ENCODE measurements around the gene CLDN6.
A peak's percentile ranks its signal among the peaks of the same experiment; 100 is the strongest.

The CLDN6 gene

GRCh38 chr16:3003582-3004270 lies 14.3 kb downstream of the CLDN6 start:
- H3K27ac Mint-ChIP-seq: no peak overlapping the region
- no peaks in the 10 kb centered on the region for H3K36me3 Mint-ChIP-seq (ENCODE audit: low read depth)
- H3K9me3 Mint-ChIP-seq: no peaks in the 10 kb centered on the region
- H3K4me1 Mint-ChIP-seq (ENCODE audit: low read depth): peaks cover 25% of the 10 kb centered on the region
- H3K4me3 Mint-ChIP-seq: peak overlapping the region; percentile 55
- H3K27me3 Mint-ChIP-seq: peaks cover 11% of the 10 kb centered on the region

GRCh38 chr16:3001316-3001715 lies 16.7 kb downstream of the CLDN6 start:
- Mint-ChIP-seq H3K4me3 (no peak overlapping the region), H3K36me3 (ENCODE audit: low read depth) (no peaks in the 10 kb centered on the region)

GRCh38 chr16:3000540-3000939 lies 17.4 kb downstream of the CLDN6 start:
- H3K9me3 Mint-ChIP-seq: no peaks in the 10 kb centered on the region
- no peak overlapping the region for H3K4me3 Mint-ChIP-seq
- H3K27ac Mint-ChIP-seq: no peak overlapping the region
- peaks cover 7% of the 10 kb centered on the region for H3K27me3 Mint-ChIP-seq
- H3K36me3 Mint-ChIP-seq (ENCODE audit: low read depth): no peaks in the 10 kb centered on the region
- H3K4me1 Mint-ChIP-seq (ENCODE audit: low read depth): peaks cover 4% of the 10 kb centered on the region

More at GRCh38 chr16:3001316-3001715, 16.7 kb downstream of the CLDN6 start:
- Mint-ChIP-seq H3K27ac (no peak overlapping the region), H3K27me3 (peaks cover 7% of the 10 kb centered on the region), H3K9me3 (no peaks in the 10 kb centered on the region), H3K4me1 (ENCODE audit: low read depth) (peaks cover 4% of the 10 kb centered on the region)

- Mint-ChIP-seq H3K36me3 (ENCODE audit: low read depth) (no peaks in the 10 kb centered on the region), H3K27me3 (peaks cover 5% of the 10 kb centered on the region), H3K27ac (no peak overlapping the region), H3K4me1 (ENCODE audit: low read depth) (peaks cover 3% of the 10 kb centered on the region), H3K4me3 (no peak overlapping the region), H3K9me3 (no peaks in the 10 kb centered on the region)
These were observed 18.1 kb downstream of the CLDN6 start for GRCh38 chr16:2999929-3000328.

- no peak overlapping the region for H3K4me3 Mint-ChIP-seq
- no peaks in the 10 kb centered on the region for H3K9me3 Mint-ChIP-seq
- no peak overlapping the region for H3K27ac Mint-ChIP-seq
- no peaks in the 10 kb centered on the region for H3K4me1 Mint-ChIP-seq (ENCODE audit: low read depth)
- H3K36me3 Mint-ChIP-seq (ENCODE audit: low read depth): no peaks in the 10 kb centered on the region
- H3K27me3 Mint-ChIP-seq: peaks cover 3% of the 10 kb centered on the region
These were observed 21.7 kb downstream of the CLDN6 start for GRCh38 chr16:2996298-2996697.

- Mint-ChIP-seq H3K4me1 (ENCODE audit: low read depth) (no peaks in the 10 kb centered on the region), H3K27ac (no peak overlapping the region), H3K36me3 (ENCODE audit: low read depth) (no peaks in the 10 kb centered on the region), H3K27me3 (no peaks in the 10 kb centered on the region), H3K9me3 (no peaks in the 10 kb centered on the region), H3K4me3 (no peak overlapping the region)
These were observed 25.5 kb downstream of the CLDN6 start for GRCh38 chr16:2992383-2993081.

GRCh38 chr16:2991566-2992261 lies 26.3 kb downstream of the CLDN6 start:
- Mint-ChIP-seq H3K27me3 (no peaks in the 10 kb centered on the region), H3K36me3 (ENCODE audit: low read depth) (no peaks in the 10 kb centered on the region), H3K4me3 (no peak overlapping the region), H3K9me3 (no peaks in the 10 kb centered on the region), H3K4me1 (ENCODE audit: low read depth) (no peaks in the 10 kb centered on the region), H3K27ac (no peak overlapping the region)

- H3K36me3 Mint-ChIP-seq (ENCODE audit: low read depth): no peaks in the 10 kb centered on the region
- no peaks in the 10 kb centered on the region for H3K4me1 Mint-ChIP-seq (ENCODE audit: low read depth)
- H3K9me3 Mint-ChIP-seq: no peaks in the 10 kb centered on the region
- no peaks in the 10 kb centered on the region for H3K27me3 Mint-ChIP-seq
- H3K4me3 Mint-ChIP-seq: no peak overlapping the region
- no peak overlapping the region for H3K27ac Mint-ChIP-seq
These were observed 27.1 kb downstream of the CLDN6 start for GRCh38 chr16:2990891-2991290.

- H3K27ac Mint-ChIP-seq: no peak overlapping the region
- H3K4me3 Mint-ChIP-seq: no peak overlapping the region
- no peaks in the 10 kb centered on the region for H3K36me3 Mint-ChIP-seq (ENCODE audit: low read depth)
- H3K27me3 Mint-ChIP-seq: no peaks in the 10 kb centered on the region
- peaks cover 4% of the 10 kb centered on the region for H3K4me1 Mint-ChIP-seq (ENCODE audit: low read depth)
- no peaks in the 10 kb centered on the region for H3K9me3 Mint-ChIP-seq
These were observed 29.3 kb downstream of the CLDN6 start for GRCh38 chr16:2988590-2989099.

GRCh38 chr16:2987833-2988232 lies 30.1 kb downstream of the CLDN6 start:
- no peak overlapping the region for H3K27ac Mint-ChIP-seq
- H3K27me3 Mint-ChIP-seq: no peaks in the 10 kb centered on the region
- peaks cover 4% of the 10 kb centered on the region for H3K4me1 Mint-ChIP-seq (ENCODE audit: low read depth)
- H3K4me3 Mint-ChIP-seq: no peak overlapping the region
- H3K9me3 Mint-ChIP-seq: no peaks in the 10 kb centered on the region
- no peaks in the 10 kb centered on the region for H3K36me3 Mint-ChIP-seq (ENCODE audit: low read depth)

- H3K9me3 Mint-ChIP-seq: no peaks in the 10 kb centered on the region
- H3K4me1 Mint-ChIP-seq (ENCODE audit: low read depth): peaks cover 4% of the 10 kb centered on the region
- H3K27ac Mint-ChIP-seq: no peak overlapping the region
- no peaks in the 10 kb centered on the region for H3K27me3 Mint-ChIP-seq
- H3K4me3 Mint-ChIP-seq: no peak overlapping the region
- H3K36me3 Mint-ChIP-seq (ENCODE audit: low read depth): no peaks in the 10 kb centered on the region
These were observed 30.7 kb downstream of the CLDN6 start for GRCh38 chr16:2987286-2987685.

- H3K27me3 Mint-ChIP-seq: no peaks in the 10 kb centered on the region
- H3K4me3 Mint-ChIP-seq: no peak overlapping the region
- no peaks in the 10 kb centered on the region for H3K36me3 Mint-ChIP-seq (ENCODE audit: low read depth)
- H3K9me3 Mint-ChIP-seq: no peaks in the 10 kb centered on the region
- no peak overlapping the region for H3K27ac Mint-ChIP-seq
- H3K4me1 Mint-ChIP-seq (ENCODE audit: low read depth): peaks cover 6% of the 10 kb centered on the region
These were observed 31.3 kb downstream of the CLDN6 start for GRCh38 chr16:2986623-2987188.

- Mint-ChIP-seq H3K4me1 (ENCODE audit: low read depth) (peaks cover 14% of the 10 kb centered on the region), H3K27me3 (no peaks in the 10 kb centered on the region), H3K27ac (no peak overlapping the region), H3K36me3 (ENCODE audit: low read depth) (no peaks in the 10 kb centered on the region), H3K9me3 (no peaks in the 10 kb centered on the region), H3K4me3 (no peak overlapping the region)
These were observed 32.1 kb downstream of the CLDN6 start for GRCh38 chr16:2985893-2986355.

GRCh38 chr16:2985462-2985861 lies 32.5 kb downstream of the CLDN6 start:
- H3K4me3 Mint-ChIP-seq: no peak overlapping the region
- H3K36me3 Mint-ChIP-seq (ENCODE audit: low read depth): no peaks in the 10 kb centered on the region
- peaks cover 17% of the 10 kb centered on the region for H3K4me1 Mint-ChIP-seq (ENCODE audit: low read depth)
- H3K27me3 Mint-ChIP-seq: no peaks in the 10 kb centered on the region
- no peak overlapping the region for H3K27ac Mint-ChIP-seq
- H3K9me3 Mint-ChIP-seq: no peaks in the 10 kb centered on the region

- Mint-ChIP-seq H3K9me3 (no peaks in the 10 kb centered on the region), H3K4me1 (ENCODE audit: low read depth) (peaks cover 20% of the 10 kb centered on the region), H3K27me3 (no peaks in the 10 kb centered on the region), H3K4me3 (no peak overlapping the region), H3K27ac (no peak overlapping the region), H3K36me3 (ENCODE audit: low read depth) (peaks cover 4% of the 10 kb centered on the region)
These were observed 34.3 kb downstream of the CLDN6 start for GRCh38 chr16:2983706-2984136.
